Measurements from ENCODE around the gene ZNF662. TPM values are rescaled to one million over a fixed set of nuclear protein-coding genes. Genes with fewer than 3 reads are reported as not detected.
A peak's percentile ranks its signal among the peaks of the same experiment; 100 is the strongest.
"Not testable (repeated sequence)": the region's sequence is repeated elsewhere in the genome, so short reads cannot be mapped to it uniquely, and the experiment has no call there.

The ZNF662 gene
- total RNA-seq, 1 donor from 2014 or later = 1.3 TPM

DNA sequence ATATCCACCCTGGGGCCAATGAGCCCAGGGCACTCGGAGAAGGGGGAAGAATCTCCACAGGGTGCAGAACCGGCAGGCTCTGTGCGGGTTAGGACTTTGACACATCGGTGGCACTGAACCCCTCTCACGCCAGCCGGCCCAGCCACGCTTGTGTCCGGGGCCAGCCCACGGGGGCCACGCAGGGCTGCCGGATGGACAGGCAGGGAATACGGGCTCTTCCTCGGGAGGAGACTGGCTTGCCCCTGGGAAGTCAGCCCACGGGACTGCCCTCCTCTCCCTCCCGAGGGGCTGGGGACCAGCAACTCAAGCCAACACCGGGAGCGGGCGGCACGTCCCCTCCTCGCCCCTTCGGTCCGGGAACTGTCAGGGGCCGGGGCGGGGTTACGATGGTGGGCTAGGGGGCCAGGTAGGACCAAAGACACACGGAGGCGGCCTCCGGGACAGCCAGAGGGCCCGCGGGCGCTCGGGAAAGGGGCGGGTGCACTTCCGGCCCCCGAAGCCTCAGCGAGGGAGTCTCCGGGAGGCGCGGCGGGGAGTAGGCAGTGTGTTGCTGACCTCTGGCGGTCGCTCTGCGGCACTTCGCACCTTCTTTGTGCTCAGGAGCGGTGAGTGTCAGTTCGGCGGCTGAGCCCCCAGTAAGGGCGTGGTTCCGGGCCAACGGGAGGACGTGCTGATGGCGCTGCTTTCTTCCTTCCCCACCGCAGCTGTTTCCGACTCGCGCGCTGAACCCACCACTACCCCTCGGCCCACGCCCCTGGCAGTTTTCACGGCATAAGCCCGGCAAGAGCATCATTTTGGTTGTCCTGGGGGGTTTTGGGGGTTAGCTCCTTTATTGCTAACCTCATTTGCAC lies 25.1 kb upstream of the ZNF662 start:
- FAIRE-seq (no peak), DNase-seq (ENCODE audit: low read depth) (peak; percentile 61)
- TF ChIP-seq, protein P1, sequence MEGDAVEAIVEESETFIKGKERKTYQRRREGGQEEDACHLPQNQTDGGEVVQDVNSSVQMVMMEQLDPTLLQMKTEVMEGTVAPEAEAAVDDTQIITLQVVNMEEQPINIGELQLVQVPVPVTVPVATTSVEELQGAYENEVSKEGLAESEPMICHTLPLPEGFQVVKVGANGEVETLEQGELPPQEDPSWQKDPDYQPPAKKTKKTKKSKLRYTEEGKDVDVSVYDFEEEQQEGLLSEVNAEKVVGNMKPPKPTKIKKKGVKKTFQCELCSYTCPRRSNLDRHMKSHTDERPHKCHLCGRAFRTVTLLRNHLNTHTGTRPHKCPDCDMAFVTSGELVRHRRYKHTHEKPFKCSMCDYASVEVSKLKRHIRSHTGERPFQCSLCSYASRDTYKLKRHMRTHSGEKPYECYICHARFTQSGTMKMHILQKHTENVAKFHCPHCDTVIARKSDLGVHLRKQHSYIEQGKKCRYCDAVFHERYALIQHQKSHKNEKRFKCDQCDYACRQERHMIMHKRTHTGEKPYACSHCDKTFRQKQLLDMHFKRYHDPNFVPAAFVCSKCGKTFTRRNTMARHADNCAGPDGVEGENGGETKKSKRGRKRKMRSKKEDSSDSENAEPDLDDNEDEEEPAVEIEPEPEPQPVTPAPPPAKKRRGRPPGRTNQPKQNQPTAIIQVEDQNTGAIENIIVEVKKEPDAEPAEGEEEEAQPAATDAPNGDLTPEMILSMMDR (IDR thresholded peaks at IDR 0.05; ENCODE audit: insufficient read depth, low read length, severe bottlenecking) = peak; percentile 98

DNA sequence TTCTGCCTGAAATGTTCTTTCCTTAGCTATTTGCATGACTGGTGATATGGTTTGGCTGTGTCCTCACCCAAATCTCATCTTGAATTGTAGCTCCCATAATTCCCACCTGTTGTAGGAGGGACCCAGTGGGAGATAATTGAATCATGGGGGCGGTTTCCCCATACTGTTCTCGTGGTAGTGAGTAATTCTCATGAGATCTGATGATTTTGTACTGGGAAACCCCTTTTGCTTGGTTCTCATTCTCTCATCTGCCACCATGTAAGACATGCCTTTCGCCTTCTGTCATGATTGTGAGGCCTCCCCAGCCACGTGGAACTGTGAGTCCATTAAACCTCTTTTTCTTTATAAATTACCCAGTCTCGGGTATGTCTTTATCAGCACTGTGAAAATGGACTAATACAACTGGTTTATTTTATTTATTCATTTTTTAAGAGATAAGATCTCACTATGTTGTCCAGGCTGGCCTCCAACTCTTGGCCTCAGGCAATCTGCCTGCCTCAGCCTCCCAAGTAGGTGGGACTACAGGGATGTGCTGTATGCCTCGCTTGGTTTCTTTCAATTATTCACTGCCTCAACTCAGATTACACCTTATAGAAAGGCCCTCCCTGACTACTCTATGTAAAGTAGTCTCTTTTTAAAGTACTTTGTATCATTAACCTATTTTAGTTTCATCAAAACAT lies 22.6 kb upstream of the ZNF662 start:
- DNase-seq (ENCODE audit: low read depth) = peak; percentile 17
- H3K36me3 ChIP-seq (ENCODE audit: control insufficient read depth, insufficient read depth, low read length); H3K4me3 ChIP-seq (ENCODE audit: low read depth, low read length); H3K27me3 ChIP-seq (ENCODE audit: control insufficient read depth, insufficient read depth, low read length); FAIRE-seq: not testable (repeated sequence)

More for the DNA sequence above, 25.1 kb upstream of the ZNF662 start:
- H3K36me3 ChIP-seq (ENCODE audit: control insufficient read depth, insufficient read depth, low read length) = no peaks in the 10 kb centered on the region
- peaks cover 6% of the 10 kb centered on the region for H3K27me3 ChIP-seq (ENCODE audit: control insufficient read depth, insufficient read depth, low read length)
- peak overlapping the region; percentile 59 for H3K4me3 ChIP-seq (ENCODE audit: low read depth, low read length)

- FAIRE-seq = no peak
- H3K36me3 ChIP-seq (ENCODE audit: control insufficient read depth, insufficient read depth, low read length) = no peaks in the 10 kb centered on the region
- DNase-seq (ENCODE audit: low read depth) = no peak
- TF ChIP-seq, protein P1 (IDR thresholded peaks at IDR 0.05; ENCODE audit: insufficient read depth, low read length, severe bottlenecking) = no peak
- H3K4me3 ChIP-seq (ENCODE audit: low read depth, low read length) = no peak overlapping the region
- peaks cover 2% of the 10 kb centered on the region for H3K27me3 ChIP-seq (ENCODE audit: control insufficient read depth, insufficient read depth, low read length)
Measured at GRCh38 chr3:42884324-42884723, 21.6 kb upstream of the ZNF662 start.

DNA sequence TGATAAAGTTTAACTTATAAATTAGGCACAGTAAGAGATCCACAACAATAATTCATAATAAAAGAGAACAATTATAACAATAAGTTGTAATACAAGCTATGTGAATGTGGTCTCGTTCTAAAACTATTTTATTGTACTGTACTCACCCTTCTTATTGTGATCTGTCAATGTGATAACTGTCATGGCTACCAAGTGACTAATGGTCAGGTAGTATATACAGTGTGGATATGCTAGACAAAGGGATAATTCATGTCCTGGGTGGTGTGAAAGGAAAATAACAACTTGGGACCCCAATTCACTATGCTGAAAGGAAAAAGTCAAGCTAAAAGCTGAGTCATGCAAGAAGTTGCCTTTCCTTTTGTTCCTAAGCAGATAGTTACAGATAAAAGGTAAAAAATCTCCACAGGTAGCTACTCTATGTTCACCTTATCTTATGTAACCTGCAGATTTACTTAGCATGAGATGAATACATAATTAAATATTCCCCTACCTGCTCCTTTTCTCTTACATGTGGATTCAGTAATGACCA lies 19.6 kb upstream of the ZNF662 start:
- H3K4me3 ChIP-seq (ENCODE audit: low read depth, low read length) = no peak overlapping the region
- no peaks in the 10 kb centered on the region for H3K27me3 ChIP-seq (ENCODE audit: control insufficient read depth, insufficient read depth, low read length)
- no peaks in the 10 kb centered on the region for H3K36me3 ChIP-seq (ENCODE audit: control insufficient read depth, insufficient read depth, low read length)
- FAIRE-seq (no peak), DNase-seq (ENCODE audit: low read depth) (no peak)
- TF ChIP-seq, protein P1 (IDR thresholded peaks at IDR 0.05; ENCODE audit: insufficient read depth, low read length, severe bottlenecking) = no peak

GRCh38 chr3:42887084-42887483 lies 18.9 kb upstream of the ZNF662 start:
- no peak overlapping the region for H3K4me3 ChIP-seq (ENCODE audit: low read depth, low read length)
- TF ChIP-seq, protein P1 (IDR thresholded peaks at IDR 0.05; ENCODE audit: insufficient read depth, low read length, severe bottlenecking) = no peak
- FAIRE-seq (no peak), DNase-seq (ENCODE audit: low read depth) (no peak)
- H3K27me3 ChIP-seq (ENCODE audit: control insufficient read depth, insufficient read depth, low read length) = no peaks in the 10 kb centered on the region
- H3K36me3 ChIP-seq (ENCODE audit: control insufficient read depth, insufficient read depth, low read length) = no peaks in the 10 kb centered on the region

DNA sequence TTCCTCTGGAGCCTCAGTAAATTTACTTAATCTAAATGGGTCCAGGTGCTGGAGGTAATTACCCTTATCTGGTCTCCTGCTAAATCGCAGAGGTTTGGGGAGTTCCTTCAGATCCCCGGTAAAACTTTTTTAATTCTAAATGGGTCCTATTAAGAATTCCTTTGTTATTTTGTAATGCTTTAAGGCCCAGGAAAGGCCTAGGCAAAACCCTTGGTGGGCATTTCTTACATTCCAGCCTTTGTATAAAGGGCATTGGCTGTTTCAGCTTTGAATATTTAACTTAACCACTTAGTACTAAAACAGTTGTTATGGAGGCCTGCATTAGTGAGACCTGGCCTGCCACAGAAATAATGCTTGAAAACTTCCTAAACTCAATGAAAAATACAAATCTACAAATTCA lies 14.9 kb upstream of the ZNF662 start:
- FAIRE-seq (no peak), DNase-seq (ENCODE audit: low read depth) (no peak)
- H3K27me3 ChIP-seq (ENCODE audit: control insufficient read depth, insufficient read depth, low read length) = no peaks in the 10 kb centered on the region

More for the DNA sequence above, 14.9 kb upstream of the ZNF662 start:
- Histone ChIP-seq H3K36me3 (ENCODE audit: control insufficient read depth, insufficient read depth, low read length) (no peaks in the 10 kb centered on the region), H3K4me3 (ENCODE audit: low read depth, low read length) (no peak overlapping the region)
- TF ChIP-seq, protein P1 (IDR thresholded peaks at IDR 0.05; ENCODE audit: insufficient read depth, low read length, severe bottlenecking) = no peak
